Skeletal muscle tissue (tissue), 4 donors: ENCODE measurements around the gene FBXL4. TPM values are rescaled to one million over a fixed set of nuclear protein-coding genes. Genes with fewer than 3 reads are reported as not detected.

Source experiments
- H3K27ac ChIP-seq: one replicate; pipeline ENCODE4 v1.7.0; 2013; ENCODE audit warnings: mild to moderate bottlenecking, low read depth, low read length, inconsistent platforms
- H3K27me3 ChIP-seq, 3 donors: one replicate each; pipeline ENCODE4 v1.7.0; 2013; ENCODE audit warnings: low read length in 3 of 3; ENCODE audit not compliant: control insufficient read depth in 3 of 3, insufficient read depth in 3 of 3
- H3K36me3 ChIP-seq, 3 donors: one replicate each; pipeline ENCODE4 v1.7.0; 2013; ENCODE audit warnings: low read length in 3 of 3; ENCODE audit not compliant: control insufficient read depth in 3 of 3, insufficient read depth in 3 of 3
- H3K4me1 ChIP-seq, 3 donors: one replicate each; pipeline ENCODE4 v1.7.0; 2013; ENCODE audit warnings: low read length in 3 of 3, mild to moderate bottlenecking in 3 of 3; ENCODE audit not compliant: control insufficient read depth in 3 of 3, insufficient read depth in 3 of 3
- H3K4me3 ChIP-seq, 3 donors: one replicate each; pipeline ENCODE4 v1.7.0; 2013; ENCODE audit warnings: low read length in 3 of 3
- H3K9ac ChIP-seq, 3 donors: one replicate each; pipeline ENCODE4 v1.7.0; 2013; ENCODE audit warnings: low read length in 3 of 3, mild to moderate bottlenecking in 3 of 3, moderate library complexity in 2 of 3, low read depth in 1 of 3
- H3K9me3 ChIP-seq, 3 donors: one replicate each; pipeline ENCODE4 v1.7.0; 2013; ENCODE audit warnings: low read length in 3 of 3; ENCODE audit not compliant: control insufficient read depth in 3 of 3
- total RNA-seq: library from RNA; depleted of rRNA; stranded (reverse); fragments of >200 nt; gene quantifications from one replicate; pipeline ENCODE4 v1.2.3, GENCODE V29; 2014
- donor health status: Osteomylitis.

FBXL4 gene
- total RNA-seq, 1 donor from 2014 or later, result 14.1 TPM

DNA sequence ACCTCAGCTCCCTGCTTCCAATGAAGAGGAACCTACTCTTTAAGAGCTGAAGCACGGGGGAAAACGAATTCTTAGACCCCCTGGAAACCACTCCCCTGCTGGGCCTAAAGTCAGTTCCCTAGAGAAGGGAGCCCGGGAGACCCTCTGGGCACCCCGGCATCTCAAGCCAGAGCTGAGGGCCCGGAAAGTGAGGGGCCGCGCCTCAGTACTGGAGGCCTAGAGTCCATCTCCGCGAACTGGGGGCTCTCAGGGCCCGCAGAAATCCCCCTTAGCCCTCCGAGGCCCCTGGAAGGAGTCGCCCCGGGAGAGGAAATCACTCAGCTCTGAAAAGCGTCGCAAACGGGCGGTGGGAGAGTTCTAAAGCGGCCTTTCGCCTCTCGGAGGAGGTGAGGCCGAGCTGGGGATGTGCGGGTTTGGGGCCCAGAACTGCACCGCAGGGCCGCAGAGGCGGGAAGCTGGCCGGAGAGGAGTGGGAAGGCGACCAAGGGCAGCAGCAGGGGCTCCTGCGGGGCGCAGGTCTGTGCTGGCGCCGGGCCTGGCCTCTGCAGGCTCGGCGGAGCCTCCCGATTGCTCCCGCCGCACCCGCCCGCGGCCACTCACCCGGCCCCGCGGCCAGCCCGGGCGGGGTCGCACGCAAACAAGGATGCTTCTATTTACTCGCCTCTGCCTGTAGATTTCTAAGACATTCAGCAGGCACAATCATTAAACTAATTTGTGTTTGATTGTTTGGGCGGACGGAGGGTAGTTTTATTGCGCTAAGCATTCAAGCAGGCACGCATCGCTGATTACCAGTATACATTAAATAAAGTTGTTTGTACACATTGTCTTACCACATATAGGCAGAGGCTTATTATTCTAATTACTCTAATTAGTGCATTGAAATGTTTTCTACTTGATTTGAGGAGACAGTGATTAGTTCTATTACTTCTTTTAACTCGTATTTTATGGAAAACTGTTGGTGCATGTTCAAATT is 104.2 kb downstream of the FBXL4 start:
- H3K9ac ChIP-seq, result no peak overlapping the region

DNA sequence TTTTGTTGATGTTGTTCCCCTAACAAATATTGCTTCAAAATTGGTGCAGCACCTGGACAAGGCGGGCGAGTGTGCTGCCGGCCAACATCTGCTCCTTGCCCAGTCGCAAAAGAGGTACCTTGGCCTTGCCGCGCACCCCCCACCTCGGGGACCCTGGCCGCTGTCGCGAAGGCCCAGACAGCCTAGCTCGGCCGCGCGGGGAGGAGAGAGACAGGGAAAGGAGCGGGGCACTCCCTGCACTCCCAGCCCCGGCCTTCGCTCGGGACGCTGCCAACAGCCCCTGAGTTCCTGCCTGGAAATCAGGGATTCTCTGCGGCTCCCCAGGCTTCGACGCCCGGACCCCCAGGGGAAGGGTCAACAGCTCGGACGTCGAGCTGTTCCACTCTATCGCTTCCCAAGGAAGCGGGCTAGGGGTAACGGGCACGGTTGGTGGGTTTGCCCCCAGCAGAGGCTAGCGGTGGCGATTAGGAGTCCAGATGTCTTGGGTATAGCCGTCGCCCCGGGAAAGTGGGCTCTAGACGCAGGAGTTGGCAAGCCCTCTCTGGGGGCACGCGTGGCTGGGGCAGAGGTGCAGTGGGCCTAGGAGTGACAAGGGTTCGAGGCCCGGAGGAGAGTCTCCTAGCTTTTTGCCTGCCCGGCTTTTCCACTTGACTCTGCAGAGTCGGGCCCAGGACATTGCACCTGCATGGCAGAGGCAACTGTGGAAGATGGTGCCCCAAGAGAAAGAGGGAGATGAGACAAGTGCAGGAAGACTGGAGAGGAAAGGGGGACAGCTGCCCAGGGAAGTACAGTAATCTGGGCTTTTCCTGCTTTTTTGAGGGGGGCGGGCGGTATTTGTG is 105.2 kb downstream of the FBXL4 start:
- Histone ChIP-seq H3K9me3 (no peaks in the 10 kb centered on the region), H3K4me3 (no peak overlapping the region), H3K27me3 (peaks cover 82 to 92% (median 92%) of the 10 kb centered on the region in 3 donors), H3K4me1 (peaks cover 9 to 12% (median 12%) of the 10 kb centered on the region in 3 donors), H3K9ac (no peak overlapping the region), H3K27ac (no peak overlapping the region), H3K36me3 (no peaks in the 10 kb centered on the region)

More for the DNA sequence above, 104.2 kb downstream of the FBXL4 start:
- Histone ChIP-seq H3K27me3 (peaks cover 85 to 97% (median 94%) of the 10 kb centered on the region in 3 donors), H3K36me3 (no peaks in the 10 kb centered on the region), H3K9me3 (no peaks in the 10 kb centered on the region), H3K4me1 (peaks cover 12 to 18% (median 12%) of the 10 kb centered on the region in 3 donors), H3K4me3 (no peak overlapping the region), H3K27ac (no peak overlapping the region)

DNA sequence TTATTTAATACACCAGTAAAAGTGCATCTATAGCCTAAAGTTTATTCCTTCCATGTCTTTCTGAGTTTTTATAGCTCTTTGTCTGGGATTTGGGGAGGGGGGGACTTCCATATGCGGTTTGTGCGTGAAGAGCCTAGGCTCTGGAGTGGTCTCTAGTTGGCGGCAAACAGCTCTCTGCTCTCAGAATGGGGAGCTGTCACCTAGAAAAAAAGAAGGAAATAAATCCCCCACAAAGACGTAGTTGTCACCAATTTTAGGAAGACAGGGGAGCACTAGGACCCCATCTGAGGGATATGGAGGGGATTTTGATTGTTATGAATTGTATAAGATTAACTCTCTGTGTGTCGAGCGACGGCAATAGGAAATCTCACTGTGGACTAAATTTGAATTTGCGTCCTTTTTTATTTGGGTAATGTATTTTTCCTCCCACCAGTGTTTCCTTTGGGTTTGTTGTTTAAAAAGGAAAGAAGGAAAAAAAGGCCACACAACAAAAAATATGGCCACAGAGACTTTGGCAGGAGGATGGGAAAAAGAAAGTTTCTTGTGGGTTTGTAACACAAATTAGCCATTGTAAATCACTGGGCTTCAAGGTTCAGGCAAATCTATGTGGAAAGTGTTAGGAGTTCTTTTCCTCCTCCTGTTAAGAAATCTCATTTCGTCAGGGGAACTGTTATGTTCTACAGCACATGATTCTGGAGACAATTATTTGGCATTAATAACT is 106.0 kb downstream of the FBXL4 start:
- no peak overlapping the region for H3K27ac ChIP-seq
- no peak overlapping the region for H3K4me3 ChIP-seq
- no peaks in the 10 kb centered on the region for H3K9me3 ChIP-seq
- H3K9ac ChIP-seq, result no peak overlapping the region
- peaks cover 8 to 12% (median 12%) of the 10 kb centered on the region in 3 donors for H3K4me1 ChIP-seq
- H3K36me3 ChIP-seq, result no peaks in the 10 kb centered on the region
- peaks cover 82 to 92% (median 92%) of the 10 kb centered on the region in 3 donors for H3K27me3 ChIP-seq

DNA sequence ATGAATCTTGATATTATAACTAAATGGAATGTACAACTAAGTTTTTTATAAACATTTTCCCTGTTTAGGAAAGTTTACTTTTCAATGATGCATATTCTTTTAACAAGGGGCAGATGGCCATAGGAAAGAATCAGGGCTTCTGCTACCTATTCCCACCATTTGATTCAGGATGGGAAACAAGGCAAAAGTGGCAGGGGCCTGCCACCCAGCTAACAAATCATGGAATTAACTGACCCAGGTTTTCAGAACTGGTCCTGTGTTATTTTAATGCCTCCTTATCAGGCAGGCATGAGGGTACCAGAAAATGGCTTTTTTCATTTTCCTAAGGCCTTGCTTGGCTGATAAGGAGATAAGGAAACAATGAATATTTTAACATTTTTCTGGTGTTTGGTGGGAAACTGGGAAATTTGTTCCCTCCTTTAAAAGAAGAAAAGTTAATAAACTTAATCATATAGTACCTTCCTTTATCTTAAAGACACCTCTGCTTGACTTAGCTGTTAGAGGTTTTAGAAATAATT is 106.7 kb downstream of the FBXL4 start:
- H3K27ac ChIP-seq, result no peak overlapping the region
- H3K36me3 ChIP-seq, result no peaks in the 10 kb centered on the region
- peaks cover 82 to 92% (median 91%) of the 10 kb centered on the region in 3 donors for H3K27me3 ChIP-seq
- no peak overlapping the region for H3K4me3 ChIP-seq
- H3K4me1 ChIP-seq, result peaks cover 9 to 13% (median 13%) of the 10 kb centered on the region in 3 donors
- no peaks in the 10 kb centered on the region for H3K9me3 ChIP-seq
- no peak overlapping the region for H3K9ac ChIP-seq

DNA sequence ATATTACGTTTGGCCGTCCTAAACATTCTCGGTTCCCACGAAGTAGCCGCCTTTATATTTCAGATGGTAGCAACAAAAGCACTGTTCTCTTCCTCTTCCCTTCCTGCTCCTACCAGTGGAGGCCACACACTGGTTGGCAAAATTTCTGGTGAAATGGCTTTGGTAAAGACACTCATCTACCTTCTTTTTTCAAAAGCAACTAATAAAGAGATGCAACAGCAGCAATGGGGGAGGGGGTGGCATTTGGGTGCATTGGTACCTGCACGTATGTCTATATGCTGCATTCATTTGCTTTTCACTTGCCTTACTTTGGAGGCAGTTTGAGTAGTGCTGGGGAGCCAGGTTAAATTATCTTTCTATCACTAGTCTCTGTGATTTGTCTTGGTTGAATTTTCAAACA is 107.4 kb downstream of the FBXL4 start:
- Histone ChIP-seq H3K4me3 (no peak overlapping the region), H3K27ac (no peak overlapping the region), H3K27me3 (peaks cover 82 to 92% (median 91%) of the 10 kb centered on the region in 3 donors), H3K9ac (no peak overlapping the region), H3K9me3 (no peaks in the 10 kb centered on the region), H3K4me1 (peaks cover 11 to 15% (median 13%) of the 10 kb centered on the region in 3 donors), H3K36me3 (no peaks in the 10 kb centered on the region)

DNA sequence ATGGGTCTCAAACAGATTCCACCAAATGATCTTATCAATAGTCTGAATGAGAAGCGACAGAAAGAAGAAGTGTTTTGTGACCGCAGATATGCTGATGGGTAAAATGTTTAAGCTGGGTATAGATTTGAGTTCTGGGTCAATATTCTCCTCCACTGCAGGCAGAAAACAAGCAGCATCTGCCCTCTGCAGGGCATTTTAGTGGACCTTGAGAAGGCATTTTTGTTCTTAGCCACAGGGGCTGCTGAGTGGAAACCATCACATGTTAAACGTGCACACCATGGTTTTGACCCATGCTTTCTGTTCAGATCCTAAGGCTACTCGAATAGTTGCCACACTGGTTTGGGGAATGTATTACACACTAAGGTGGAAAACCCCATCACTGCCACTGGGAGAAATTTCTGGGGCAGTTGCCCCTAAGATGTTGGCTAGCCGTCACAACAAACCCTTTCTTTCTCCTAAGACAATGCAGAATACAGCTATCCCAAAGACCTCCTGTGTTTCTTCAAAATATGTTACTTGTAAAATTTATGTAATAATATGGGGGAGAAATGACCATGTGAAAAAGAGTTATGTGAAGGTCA is 107.9 kb downstream of the FBXL4 start:
- Histone ChIP-seq H3K4me1 (peaks cover 11 to 15% (median 12%) of the 10 kb centered on the region in 3 donors), H3K9ac (no peak overlapping the region), H3K36me3 (no peaks in the 10 kb centered on the region), H3K9me3 (no peaks in the 10 kb centered on the region), H3K4me3 (no peak overlapping the region), H3K27me3 (peaks cover 82 to 92% (median 92%) of the 10 kb centered on the region in 3 donors), H3K27ac (no peak overlapping the region)

DNA sequence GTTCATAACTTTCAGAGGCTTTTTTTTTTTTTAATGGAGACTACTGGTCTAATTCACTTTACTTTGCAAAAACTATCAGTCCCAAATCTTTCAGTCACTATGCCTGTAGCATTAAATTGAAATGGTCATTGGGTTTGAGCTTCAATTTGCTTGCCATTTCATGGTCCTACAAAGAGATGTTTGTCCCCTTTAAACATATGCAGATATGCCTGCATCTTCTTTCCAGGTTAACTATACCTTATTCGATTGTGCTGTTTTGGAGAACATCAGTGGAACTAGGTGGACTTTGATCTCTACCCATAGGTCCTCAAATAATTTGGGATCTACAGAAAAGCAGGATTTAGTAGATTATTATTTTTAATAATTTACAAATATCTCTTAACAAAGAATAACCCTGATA is 108.8 kb downstream of the FBXL4 start:
- Histone ChIP-seq H3K9ac (no peak overlapping the region), H3K27me3 (peaks cover 77 to 91% (median 83%) of the 10 kb centered on the region in 3 donors), H3K36me3 (no peaks in the 10 kb centered on the region), H3K4me3 (no peak overlapping the region), H3K9me3 (no peaks in the 10 kb centered on the region), H3K4me1 (peaks cover 6 to 12% (median 10%) of the 10 kb centered on the region in 3 donors), H3K27ac (no peak overlapping the region)

DNA sequence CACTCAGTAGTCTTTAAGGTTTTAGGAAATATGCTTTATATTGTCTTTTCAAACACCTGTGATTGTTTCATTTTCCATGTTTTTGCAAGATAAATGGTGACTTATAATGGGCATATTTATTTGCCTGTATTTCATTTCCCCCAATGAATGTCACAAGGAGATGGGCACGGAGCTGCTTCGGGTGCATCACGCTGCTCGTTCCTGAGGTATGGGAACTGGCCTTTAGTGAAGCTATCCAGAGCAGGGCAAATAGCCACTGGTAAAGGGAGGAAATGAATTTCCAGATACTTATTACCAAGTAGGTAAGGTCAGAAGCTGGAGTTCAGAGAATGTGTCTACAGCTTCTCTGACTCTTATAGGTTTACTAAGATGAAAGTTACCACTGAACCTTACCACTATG is 109.7 kb downstream of the FBXL4 start:
- H3K36me3 ChIP-seq, result no peaks in the 10 kb centered on the region
- no peak overlapping the region for H3K27ac ChIP-seq
- no peak overlapping the region for H3K4me3 ChIP-seq
- H3K9ac ChIP-seq, result no peak overlapping the region
- H3K27me3 ChIP-seq, result peaks cover 75 to 91% (median 83%) of the 10 kb centered on the region in 3 donors
- H3K9me3 ChIP-seq, result no peaks in the 10 kb centered on the region
- peaks cover 16 to 21% (median 20%) of the 10 kb centered on the region in 3 donors for H3K4me1 ChIP-seq
